Measurements from ENCODE around the gene CFDP1. TPM values are rescaled to one million over a fixed set of nuclear protein-coding genes. Genes with fewer than 3 reads are reported as not detected.

CFDP1 gene
- total and polyA plus RNA-seq, 2 donors (not counting 3 experiments of a cell fraction or from before 2014, with no cell fraction given) = 17.8 to 53.8 TPM

GRCh38 chr16:75394941-75395340, 38.4 kb downstream of the CFDP1 start:
- Histone ChIP-seq H3K27ac (ENCODE audit: insufficient read depth, low read depth, low read length) (no peak overlapping the region), H3K79me2 (ENCODE audit: control insufficient read depth, insufficient read depth, low read length) (no peaks in the 10 kb centered on the region), H3K4me1 (ENCODE audit: control insufficient read depth, extremely low read depth, insufficient read depth, low read length) (no peaks in the 10 kb centered on the region), H3K27me3 (ENCODE audit: control insufficient read depth in 2 of 2, insufficient read depth in 2 of 2, low read length in 2 of 2) (no peaks in the 10 kb centered on the region), H4K20me1 (replicated peaks; ENCODE audit: control insufficient read depth, extremely low read depth, insufficient read depth, low read length) (no peaks in the 10 kb centered on the region), H3K4me2 (ENCODE audit: insufficient read depth, low read length) (no peak overlapping the region), H3K9ac (replicated peaks; ENCODE audit: extremely low read depth, insufficient read depth, low read length) (no peak overlapping the region), H3K4me3 (replicated peaks in 1 of 3; ENCODE audit: insufficient read depth in 1 of 3, low read depth in 1 of 3, low read length in 3 of 3) (no peak overlapping the region), H3K9me1 (replicated peaks; ENCODE audit: control insufficient read depth, extremely low read depth, insufficient read depth, low read length) (no peaks in the 10 kb centered on the region), H2AFZ (ENCODE audit: low read depth, low read length) (no peak overlapping the region), H3K36me3 (ENCODE audit: control insufficient read depth in 2 of 2, extremely low read depth in 1 of 2, insufficient read depth in 2 of 2, low read length in 2 of 2) (peaks cover 2 to 10% of the 10 kb centered on the region in 2 experiments), H3K9me3 (replicated peaks; ENCODE audit: control insufficient read depth, insufficient read depth, low read length) (no peaks in the 10 kb centered on the region)
- BruUV-seq (replicated peaks) = no TSS peak
- no peak for FAIRE-seq
- POLR2A ChIA-PET = no interaction called here
- TF ChIP-seq EZH2 (IDR thresholded peaks at IDR 0.05; ENCODE audit: borderline replicate concordance, low read depth, low read length, severe bottlenecking) = no peak
- no peak for TF ChIP-seq GATA2 (IDR thresholded peaks at IDR 0.05; ENCODE audit: insufficient read depth, insufficient read length, low read depth, low read length)
- TF ChIP-seq POLR2AphosphoS5 (IDR thresholded peaks at IDR 0.05; ENCODE audit: insufficient read depth, low read depth, low read length) = no peak
- no peak for TF ChIP-seq JUN (IDR thresholded peaks at IDR 0.05; ENCODE audit: borderline replicate concordance, insufficient read depth, insufficient read length, low read depth)
- TF ChIP-seq FOS (IDR thresholded peaks at IDR 0.05; ENCODE audit: borderline replicate concordance, insufficient read depth, low read length) = no peak
- TF ChIP-seq CTCF (IDR thresholded peaks at IDR 0.05; ENCODE audit: extremely low read depth in 1 of 2, insufficient read depth in 1 of 2, low read depth in 1 of 2, low read length in 2 of 2) = no peak
- no peak for TF ChIP-seq POLR2A (IDR thresholded peaks at IDR 0.05; ENCODE audit: low read depth, low read length)
- no peak for TF ChIP-seq MAX (IDR thresholded peaks at IDR 0.05; ENCODE audit: insufficient read depth, insufficient read length)
- no peak for TF ChIP-seq MYC (IDR thresholded peaks at IDR 0.05; ENCODE audit: low read depth, low read length)
- intact Hi-C loops (cut with micrococcal nuclease) (no loop called here), dilution Hi-C loops (cut with MboI; ENCODE audit: extremely low pct_ligation_motif_present, low sequenced_read_pairs) (no loop called here)
- no peak for DNase-seq (ENCODE audit: low read depth, low spot score)
- CTCF ChIA-PET = interaction anchor here (1.5 to 2.2 kb wide), 3 partner anchors 10 to 196 kb away, joined by 4 to 8 read pairs (median 7); no protein-coding TSS in a partner anchor
